HG03460 (cell line): Measurements from ENCODE around the gene PTPRN2.

Source experiments
- ATAC-seq: cut with Tn5 transposase; IDR thresholded peaks from one replicate; pipeline ENCODE4 v1.9.1; 2021; ENCODE audit not compliant: unreplicated experiment

Gene PTPRN2

DNA sequence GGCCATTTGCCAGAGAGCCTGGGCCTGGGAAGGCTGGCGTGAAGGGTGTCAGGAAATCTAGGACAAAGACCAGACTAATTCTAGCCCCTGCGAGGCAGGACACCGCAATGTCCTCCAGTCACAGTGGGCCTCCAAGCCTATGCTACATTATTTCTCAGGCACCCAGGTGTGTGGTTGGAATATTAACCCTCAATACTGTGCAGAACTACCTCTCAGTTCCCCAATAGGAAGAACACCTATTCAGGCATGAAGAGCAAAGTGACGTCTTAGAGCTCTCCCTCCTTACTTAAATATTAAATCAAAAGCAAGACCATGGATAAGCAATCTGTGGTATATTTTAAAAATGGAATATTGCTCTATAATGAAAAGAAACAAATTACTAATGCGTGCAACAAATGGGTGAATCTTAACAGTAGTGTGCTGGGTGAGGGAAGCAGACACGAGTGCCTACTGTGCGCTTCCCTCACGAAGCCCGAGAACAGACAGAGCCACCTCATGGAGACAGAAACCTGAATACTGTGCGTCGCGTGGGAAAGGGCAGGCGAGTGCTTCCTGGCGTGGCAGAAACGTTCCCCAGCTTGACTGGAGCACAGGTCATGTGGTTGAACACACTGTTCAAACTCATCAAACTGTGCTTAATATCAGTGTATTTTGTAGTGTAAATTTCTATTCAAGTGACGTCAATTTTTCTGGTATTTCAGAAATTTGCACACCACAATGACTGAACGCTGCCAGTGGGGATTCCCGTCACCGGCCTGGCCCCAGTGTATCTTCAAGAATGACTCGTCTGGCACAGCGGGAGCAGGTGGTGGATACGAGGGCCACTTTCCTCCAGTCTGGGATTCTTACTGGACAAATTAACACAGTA is 15.5 kb upstream of the PTPRN2 start:
- ATAC-seq = peak; percentile 46

GRCh38 chr7:158602041-158602440 is 14.4 kb upstream of the PTPRN2 start:
- ATAC-seq = no peak

- ATAC-seq = no peak
Observed at GRCh38 chr7:158601090-158601489, 13.5 kb upstream of the PTPRN2 start.

- no peak for ATAC-seq
Observed at GRCh38 chr7:158596745-158597144, 9.1 kb upstream of the PTPRN2 start.

- ATAC-seq = no peak
Observed at GRCh38 chr7:158596309-158596708, 8.7 kb upstream of the PTPRN2 start.

GRCh38 chr7:158595068-158595467 is 7.4 kb upstream of the PTPRN2 start:
- ATAC-seq = peak; percentile 52

- ATAC-seq = no peak
Observed at GRCh38 chr7:158592541-158592940, 4.9 kb upstream of the PTPRN2 start.

DNA sequence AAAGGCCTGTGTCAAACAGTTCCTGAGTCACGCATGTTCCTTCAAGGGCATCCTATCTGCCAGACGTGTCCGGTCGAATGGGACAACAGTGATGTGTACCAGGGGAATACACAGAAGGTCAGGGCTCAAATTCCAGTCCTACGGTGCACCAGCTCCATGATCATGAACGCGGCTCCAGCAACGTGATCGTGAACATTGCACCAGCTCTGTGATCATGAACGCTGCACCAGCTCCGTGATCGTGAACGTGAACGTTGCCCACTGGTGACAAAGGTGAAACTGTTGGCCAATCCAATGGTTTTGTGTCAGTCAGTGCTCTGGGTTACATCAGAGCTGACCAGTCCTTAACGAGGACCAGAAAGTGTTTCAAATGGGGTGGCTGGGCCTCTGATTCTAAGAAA is 4.3 kb upstream of the PTPRN2 start:
- no peak for ATAC-seq

DNA sequence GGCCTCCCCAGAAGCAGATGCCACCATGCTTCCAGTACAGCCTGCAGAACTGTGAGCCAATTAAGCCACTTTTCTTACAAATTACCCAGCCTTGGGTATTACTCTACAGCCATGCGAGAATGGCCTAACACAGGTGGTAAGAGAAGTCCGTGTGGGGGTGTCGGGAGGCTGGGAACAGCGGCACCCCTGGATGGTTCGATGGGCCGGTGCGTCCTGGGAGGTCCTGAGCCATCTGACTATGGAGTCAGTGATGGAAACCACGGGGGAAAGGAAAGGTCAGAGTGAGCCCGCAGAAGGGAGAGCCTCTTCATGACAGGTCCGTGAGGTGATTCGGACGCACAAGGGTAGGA is 2.5 kb upstream of the PTPRN2 start:
- ATAC-seq = no peak

DNA sequence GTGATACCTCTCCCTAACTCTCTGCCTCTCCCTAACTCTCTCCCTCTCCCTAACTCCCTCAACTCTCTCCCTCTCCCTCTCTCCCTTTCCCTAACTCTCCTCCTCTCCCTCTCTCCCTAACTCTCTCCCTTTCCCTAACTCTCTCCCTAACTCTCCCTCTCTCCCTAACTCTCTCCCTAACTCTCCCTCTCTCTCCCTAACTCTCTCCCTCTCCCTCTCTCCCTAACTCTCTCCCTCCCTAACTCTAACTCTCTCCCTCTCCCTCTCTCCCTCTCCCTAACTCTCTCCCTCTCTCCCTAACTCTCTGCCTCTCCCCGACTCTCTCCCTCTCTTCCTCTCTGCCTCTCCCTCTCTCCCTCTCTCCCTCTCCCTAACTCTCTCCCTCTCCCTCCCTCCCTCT is 2.0 kb upstream of the PTPRN2 start:
- ATAC-seq = no peak

DNA sequence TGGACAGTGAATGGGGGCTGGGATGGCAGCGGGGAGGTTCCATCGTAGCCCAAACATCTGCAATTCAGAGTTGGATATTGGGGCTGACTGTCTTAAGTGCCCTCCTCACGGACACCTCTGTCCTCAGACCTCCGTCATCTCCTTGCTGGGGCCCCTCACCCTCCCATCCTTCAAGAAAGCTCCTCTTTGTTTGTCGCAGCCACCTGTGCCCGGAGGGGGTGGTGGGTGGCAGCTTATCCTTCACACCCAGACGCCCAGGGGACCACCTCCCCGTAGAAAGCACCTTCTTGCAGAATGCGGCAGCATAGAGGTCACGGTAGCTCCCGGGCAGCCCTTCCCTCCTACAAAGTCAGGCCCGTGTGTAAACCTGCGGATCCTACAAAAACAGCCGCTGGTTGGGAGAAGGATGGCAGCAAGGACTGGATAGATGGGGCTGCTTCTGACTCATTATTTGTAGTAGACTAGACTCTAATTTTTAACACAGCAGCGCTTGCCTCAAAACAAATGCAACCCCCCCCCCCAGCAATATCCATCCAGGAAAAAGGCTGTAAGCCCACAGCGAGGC is 1.3 kb upstream of the PTPRN2 start:
- ATAC-seq = no peak

GRCh38 chr7:158588085-158588877 is 658 bp upstream of the PTPRN2 start:
- no peak for ATAC-seq

DNA sequence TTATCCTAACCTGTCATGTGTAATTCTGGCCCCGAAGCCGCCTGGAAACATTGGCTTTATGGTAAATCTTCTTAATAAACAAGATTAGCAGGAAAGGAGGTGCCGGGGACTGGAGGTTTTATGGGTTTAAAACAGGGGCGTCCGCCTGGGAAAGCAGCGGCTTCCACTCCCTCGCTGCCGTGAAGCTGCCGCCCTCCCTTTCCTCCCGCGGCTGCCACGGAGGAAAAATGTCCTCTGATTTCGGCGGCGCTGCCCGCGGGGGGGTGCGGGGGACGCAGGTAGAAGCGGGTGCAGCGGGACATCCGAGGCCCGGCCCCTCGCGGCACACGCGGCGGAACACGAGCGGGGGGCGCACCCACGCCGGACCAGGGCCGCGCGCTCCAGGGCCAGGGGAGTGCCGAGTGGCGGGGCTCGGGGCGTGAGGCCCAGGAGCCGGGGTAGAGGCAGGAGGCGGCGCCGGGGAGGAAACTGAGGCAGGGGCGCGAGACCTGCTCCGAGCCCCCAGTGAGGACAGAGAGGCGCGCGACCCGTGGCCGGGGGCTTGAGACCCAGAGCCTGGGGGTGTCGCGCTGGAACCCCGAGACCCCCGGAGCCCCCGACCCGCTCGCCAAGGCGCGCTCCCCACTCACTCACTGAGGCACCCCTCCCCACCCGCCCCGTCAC is 993 bp downstream of the PTPRN2 start:
- ATAC-seq = no peak

DNA sequence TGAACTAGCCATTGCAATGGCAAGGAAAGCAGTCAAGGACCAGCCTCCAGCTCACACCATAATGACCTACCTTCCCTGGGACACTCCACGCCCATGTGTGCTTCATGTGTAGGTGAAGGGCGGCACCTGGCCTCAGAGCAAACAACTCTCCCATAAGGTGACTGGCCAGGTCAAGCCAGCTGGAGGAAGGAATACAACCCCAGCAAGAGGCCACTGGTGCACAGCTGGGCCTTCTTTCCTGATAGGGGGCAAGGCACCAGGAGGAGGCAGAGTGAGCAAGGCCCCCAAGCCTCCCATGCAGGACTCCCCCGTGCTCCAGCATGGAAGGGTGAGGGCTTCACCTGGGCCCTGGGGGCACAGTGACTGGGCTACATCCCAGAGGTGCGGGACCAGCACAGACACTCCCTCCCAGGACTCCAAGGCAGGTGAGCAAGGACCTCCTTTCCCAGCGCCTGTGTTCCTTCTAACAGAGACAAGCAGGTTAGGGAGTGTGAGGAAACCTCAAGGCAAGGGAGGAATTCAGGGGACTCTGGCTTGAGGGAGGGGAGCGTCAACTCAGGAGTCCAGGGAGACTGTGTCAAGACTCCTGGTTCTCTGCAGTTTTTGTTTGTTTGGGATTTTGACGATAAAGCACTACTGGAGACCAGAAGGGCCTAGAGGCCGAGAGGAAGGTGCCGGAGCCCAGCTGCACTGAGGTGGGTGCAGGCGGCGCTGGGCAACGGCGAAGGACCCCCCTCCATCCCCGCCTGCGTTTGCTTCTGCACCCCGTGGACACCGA is 1.7 kb downstream of the PTPRN2 start:
- no peak for ATAC-seq

DNA sequence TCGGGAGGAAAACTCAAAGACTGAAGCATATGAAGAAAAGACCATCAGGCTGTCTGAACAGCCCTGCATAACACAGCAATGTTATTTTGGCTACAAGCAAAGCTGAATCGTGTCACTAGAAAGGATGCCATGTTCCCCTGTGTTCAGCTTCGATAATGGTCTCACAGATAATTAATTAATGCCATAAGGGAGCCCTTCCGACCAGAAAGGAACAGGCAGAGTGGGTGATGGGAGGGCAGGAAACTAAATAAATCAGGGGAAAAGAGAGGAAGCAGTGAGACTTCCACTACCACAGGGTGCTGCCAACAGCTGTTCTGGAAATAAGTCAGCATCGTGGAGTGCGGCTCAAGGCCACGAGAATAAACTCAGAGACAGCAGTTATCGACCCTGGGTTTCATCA is 3.2 kb downstream of the PTPRN2 start:
- no peak for ATAC-seq

- ATAC-seq = no peak
Observed at GRCh38 chr7:158583810-158584209, 3.8 kb downstream of the PTPRN2 start.

- no peak for ATAC-seq
Observed at GRCh38 chr7:158583143-158583542, 4.5 kb downstream of the PTPRN2 start.

DNA sequence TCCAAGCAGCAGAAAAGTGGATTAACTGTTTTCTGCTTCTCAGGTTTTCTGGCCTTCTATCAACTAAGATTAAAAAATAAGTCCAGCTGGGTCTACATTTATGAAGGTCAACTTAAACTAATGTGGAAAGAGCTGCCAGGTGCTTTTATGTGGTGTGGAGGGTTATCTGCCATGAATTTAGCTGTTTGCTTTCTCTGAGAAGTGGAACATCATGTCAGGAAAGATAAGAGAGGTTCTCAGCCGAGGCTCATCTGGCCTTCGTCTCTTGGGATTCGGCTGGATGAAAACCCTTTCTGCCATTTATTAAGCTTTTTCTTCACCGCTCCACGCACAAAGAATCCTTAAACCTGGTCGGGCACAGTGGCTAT is 5.5 kb downstream of the PTPRN2 start:
- ATAC-seq = no peak

GRCh38 chr7:158581440-158582088 is 6.1 kb downstream of the PTPRN2 start:
- no peak for ATAC-seq
